B cell (primary cell): Measurements from ENCODE around the gene ATOH1.

Experiments used
- EZH2 ChIP-seq: IDR thresholded peaks from 2 replicates; pipeline ENCODE4 v1.6.1; 2012; ENCODE audit warnings: borderline replicate concordance, low read depth, mild to moderate bottlenecking, moderate library complexity, low read length; ENCODE audit not compliant: insufficient read depth, poor library complexity, severe bottlenecking
- TF ChIP-seq, protein P1 (sequence below): fragments of 200-600 bp; IDR thresholded peaks from one replicate; pipeline ENCODE4 v1.8.0; 2022; ENCODE audit warnings: antibody characterized with exemption, mild to moderate bottlenecking

DNA sequence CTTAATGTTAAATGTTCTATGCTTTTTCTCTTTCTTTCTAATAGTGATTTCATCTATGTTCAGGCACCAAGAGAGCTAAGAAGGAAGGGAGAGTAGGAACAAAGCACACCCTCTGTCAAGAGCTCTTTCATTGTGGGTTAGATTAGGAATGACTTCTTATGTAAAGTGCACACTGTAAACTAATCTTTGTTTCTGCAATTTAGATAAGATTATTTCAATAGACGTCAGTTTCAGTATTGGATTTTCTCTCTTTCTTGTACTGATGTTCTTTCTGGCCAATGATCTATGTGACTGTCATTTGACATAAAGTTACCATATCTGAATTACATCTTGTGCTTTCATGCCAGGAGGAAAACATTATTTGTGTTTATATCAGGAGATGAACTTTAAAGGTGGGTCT is 48.2 kb downstream of the ATOH1 start:
- TF ChIP-seq, protein P1, sequence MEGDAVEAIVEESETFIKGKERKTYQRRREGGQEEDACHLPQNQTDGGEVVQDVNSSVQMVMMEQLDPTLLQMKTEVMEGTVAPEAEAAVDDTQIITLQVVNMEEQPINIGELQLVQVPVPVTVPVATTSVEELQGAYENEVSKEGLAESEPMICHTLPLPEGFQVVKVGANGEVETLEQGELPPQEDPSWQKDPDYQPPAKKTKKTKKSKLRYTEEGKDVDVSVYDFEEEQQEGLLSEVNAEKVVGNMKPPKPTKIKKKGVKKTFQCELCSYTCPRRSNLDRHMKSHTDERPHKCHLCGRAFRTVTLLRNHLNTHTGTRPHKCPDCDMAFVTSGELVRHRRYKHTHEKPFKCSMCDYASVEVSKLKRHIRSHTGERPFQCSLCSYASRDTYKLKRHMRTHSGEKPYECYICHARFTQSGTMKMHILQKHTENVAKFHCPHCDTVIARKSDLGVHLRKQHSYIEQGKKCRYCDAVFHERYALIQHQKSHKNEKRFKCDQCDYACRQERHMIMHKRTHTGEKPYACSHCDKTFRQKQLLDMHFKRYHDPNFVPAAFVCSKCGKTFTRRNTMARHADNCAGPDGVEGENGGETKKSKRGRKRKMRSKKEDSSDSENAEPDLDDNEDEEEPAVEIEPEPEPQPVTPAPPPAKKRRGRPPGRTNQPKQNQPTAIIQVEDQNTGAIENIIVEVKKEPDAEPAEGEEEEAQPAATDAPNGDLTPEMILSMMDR, result no peak
- no peak for TF ChIP-seq EZH2
